ENCODE measurements around the gene CEP72.
"Not testable (repeated sequence)": the region's sequence is repeated elsewhere in the genome, so short reads cannot be mapped to it uniquely, and the experiment has no call there.

Gene CEP72

DNA sequence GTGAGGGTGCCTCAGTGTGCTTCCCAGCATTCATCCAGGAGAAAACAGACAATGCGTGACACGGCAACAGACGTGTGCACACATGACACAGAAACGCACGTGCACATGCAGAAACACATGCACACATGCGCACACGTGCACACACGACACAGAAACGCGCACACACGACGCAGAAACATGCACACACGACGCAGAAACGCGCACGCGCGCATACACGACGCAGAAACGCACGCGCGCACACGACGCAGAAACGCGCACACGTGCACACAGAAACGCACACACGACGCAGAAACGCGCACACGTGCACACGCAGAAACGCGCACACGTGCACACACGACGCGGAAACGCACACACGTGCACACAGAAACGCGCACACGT lies 64.5 kb downstream of the CEP72 start:
- no peak for DNase-seq (ENCODE audit: low read depth)
- H3K4me3 ChIP-seq (ENCODE audit: low read depth, low read length) = no peak overlapping the region
- TF ChIP-seq, protein P1, sequence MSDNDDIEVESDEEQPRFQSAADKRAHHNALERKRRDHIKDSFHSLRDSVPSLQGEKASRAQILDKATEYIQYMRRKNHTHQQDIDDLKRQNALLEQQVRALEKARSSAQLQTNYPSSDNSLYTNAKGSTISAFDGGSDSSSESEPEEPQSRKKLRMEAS (IDR thresholded peaks at IDR 0.05; ENCODE audit: low read depth, low read length) = no peak
- TF ChIP-seq POLR2A (IDR thresholded peaks at IDR 0.05; ENCODE audit: extremely low read depth, insufficient read length) (no peak), CTCF (IDR thresholded peaks at IDR 0.05; ENCODE audit: low read depth, low read length) (no peak), MYC (IDR thresholded peaks at IDR 0.05; ENCODE audit: low read depth, low read length) (no peak)

DNA sequence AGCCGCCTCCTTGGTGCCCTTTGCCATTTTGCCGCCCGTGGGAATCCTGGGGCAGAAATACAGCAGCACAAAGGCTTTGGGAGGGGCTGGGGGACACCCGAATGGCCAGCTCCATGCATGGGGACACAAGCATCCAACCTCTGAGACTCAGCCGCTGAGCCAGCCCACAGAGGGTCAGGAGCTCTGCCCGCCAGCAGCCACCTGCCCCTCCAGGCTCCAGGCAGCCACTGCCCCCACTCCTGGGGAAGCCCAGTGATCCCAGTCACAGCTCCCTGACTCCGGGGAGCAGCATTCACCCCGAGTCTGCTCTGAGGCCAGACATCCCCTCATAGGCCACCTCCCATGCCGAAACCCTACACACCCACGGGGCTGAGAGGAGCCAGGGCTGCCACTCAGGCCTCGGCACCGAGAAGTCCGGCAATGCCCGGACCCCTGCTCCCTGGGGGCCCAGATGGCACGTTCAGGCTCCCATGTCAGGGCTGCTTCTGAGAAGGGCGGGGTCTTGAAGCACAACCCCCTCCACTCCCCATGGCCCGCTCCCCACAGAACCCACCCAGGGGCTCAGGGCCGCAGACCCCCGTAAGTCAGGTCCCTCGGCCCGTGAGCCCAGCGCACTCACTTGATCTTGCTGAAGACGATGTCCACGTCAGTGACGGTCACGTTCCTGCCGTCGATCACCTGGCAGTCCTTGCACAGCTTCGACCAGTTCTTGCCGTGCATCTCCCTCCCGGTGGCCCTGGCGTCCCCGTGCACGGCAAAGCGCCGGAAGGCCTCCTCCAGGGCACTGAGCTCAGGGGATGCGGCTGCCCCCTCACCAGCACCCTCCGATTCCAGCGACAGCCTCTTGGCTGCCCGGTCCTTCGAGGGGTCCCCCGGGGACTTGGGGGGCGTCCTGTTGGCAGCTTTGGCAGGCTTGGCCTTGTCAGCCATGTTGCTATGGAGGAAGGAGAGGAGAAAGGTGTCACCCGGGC lies 65.3 kb downstream of the CEP72 start:
- TF ChIP-seq CTCF (IDR thresholded peaks at IDR 0.05; ENCODE audit: low read depth, low read length) = no peak
- DNase-seq (ENCODE audit: low read depth) = no peak
- H3K4me3 ChIP-seq (ENCODE audit: low read depth, low read length) = no peak overlapping the region

DNA sequence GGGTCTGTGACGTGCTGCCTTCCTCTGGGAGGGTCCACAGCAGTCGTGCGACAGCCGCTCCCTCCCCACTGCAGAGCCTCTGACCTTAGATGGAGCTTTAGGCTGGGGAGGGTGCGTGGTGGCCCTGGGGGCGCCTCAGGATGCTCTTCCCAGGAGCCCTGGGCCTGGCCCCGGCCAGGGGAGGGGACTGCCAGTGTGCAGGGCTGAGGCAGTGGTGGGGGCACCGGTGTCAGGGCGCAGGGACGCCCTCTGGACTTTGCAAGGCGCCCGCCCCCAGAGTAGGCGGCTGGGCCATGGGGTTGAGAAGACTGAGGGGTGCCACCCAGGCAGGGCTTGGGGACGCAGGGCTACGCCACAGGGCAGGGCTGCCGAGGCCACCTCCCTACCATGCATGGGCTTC lies 66.4 kb downstream of the CEP72 start:
- DNase-seq (ENCODE audit: low read depth) = not testable (repeated sequence)

GRCh38 chr5:679166-679895 lies 67.2 kb downstream of the CEP72 start:
- not testable (repeated sequence) for H3K4me3 ChIP-seq (ENCODE audit: low read depth, low read length)
- peak; percentile 5 for DNase-seq (ENCODE audit: low read depth)

More for the DNA sequence above, 66.4 kb downstream of the CEP72 start:
- not testable (repeated sequence) for H3K4me3 ChIP-seq (ENCODE audit: low read depth, low read length)

GRCh38 chr5:680118-680795 lies 68.1 kb downstream of the CEP72 start:
- DNase-seq (ENCODE audit: low read depth); H3K4me3 ChIP-seq (ENCODE audit: low read depth, low read length): not testable (repeated sequence)

DNA sequence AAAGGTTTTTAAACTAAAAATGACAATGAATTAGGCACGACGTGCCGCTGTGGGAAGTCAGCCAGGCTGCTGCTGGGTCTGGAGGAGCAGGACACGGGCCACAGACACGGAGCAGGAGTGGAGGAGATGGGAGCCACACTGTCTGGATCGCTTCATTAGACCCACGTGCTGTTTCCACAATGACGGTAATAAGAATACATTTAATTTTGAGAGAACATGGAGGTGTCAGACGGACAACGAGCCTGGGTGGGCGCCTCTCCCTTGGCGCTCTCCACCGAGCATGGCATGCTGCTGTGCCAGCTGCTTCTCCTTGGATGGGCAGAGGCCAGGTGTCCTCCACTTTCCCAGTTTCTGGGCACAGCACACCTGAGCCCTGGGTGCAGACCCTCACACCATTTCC lies 68.7 kb downstream of the CEP72 start:
- not testable (repeated sequence) for H3K4me3 ChIP-seq (ENCODE audit: low read depth, low read length)
- DNase-seq (ENCODE audit: low read depth) = peak; percentile 0

DNA sequence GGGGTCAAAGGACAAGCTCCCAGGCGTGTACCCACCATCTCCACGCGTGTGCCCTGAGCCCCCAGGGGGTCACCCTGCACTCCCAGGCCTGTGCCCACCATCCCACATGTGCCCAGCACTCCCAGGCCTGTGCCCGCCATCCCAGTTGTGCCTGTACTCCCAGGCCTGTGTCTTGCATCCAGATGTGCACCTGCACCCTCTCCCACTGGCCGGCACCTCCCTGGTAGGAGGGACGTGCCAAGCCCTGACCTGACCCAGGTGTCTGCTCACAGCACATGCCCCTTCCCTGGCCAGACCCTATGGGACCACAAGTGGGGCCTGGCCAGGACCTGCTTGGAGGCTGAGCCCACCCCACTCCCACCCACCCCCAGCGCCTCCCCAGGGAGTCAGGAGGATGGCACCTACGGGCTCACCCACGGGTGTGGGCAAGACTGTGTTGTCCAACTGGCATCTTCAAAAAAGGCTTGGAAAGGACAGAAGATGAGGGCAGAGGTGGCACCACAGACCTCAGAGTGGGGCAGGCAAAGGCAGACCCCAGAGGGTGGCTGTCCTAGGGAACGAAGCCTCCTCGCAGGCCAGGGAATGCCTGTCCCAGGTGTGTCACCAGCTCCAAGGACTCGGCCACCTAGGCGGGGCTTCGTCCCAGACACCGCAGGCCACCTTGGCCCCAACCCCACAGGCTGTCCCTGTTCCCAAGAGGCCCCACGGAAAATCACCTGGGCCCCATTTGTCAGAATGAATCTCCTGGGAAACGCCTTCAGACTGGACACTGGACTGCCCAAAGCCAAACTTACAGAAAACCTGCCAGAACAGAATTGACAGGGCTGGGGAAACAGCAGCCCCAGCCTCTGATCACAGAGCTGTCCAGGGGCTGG lies 69.4 kb downstream of the CEP72 start:
- H3K4me3 ChIP-seq (ENCODE audit: low read depth, low read length) = not testable (repeated sequence)
- DNase-seq (ENCODE audit: low read depth) = peak; percentile 0

DNA sequence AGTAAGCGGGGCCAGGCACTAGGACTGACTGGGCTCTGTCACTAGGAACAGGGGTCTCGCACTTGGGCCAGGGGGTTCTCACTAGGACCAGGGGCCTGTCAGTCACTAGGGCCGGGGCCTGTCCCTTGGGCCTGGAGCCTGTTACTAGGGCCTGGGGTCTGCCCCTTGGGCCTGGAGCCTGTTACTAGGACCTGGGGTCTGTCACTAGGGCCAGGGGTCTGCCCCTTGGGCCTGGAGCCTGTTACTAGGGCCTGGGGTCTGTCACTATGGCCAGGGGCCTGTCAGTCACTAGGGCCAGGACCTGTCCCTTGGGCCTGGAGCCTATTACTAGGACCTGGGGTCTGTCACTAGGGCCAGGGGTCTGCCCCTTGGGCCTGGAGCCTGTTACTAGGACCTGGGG lies 70.1 kb downstream of the CEP72 start:
- not testable (repeated sequence) for DNase-seq (ENCODE audit: low read depth); H3K4me3 ChIP-seq (ENCODE audit: low read depth, low read length)

- H3K4me3 ChIP-seq (ENCODE audit: low read depth, low read length) = not testable (repeated sequence)
- peak; percentile 19 for DNase-seq (ENCODE audit: low read depth)
Measured at GRCh38 chr5:682651-683358, 70.7 kb downstream of the CEP72 start.

Data from NB4 (cell line).